ENCODE data around the gene MGARP. TPM values are rescaled to one million over a fixed set of nuclear protein-coding genes. Genes with fewer than 3 reads are reported as not detected.
"Not testable (repeated sequence)": the region's sequence is repeated elsewhere in the genome, so short reads cannot be mapped to it uniquely, and the experiment has no call there.

Gene MGARP
- total RNA-seq = 1 to 10 TPM; 4.3 to 7.1 TPM

- Histone ChIP-seq H3K27ac (peak within 1 kb of the TSS in 1 of 2 donors; percentile 37), H3K4me3 (peak within 1 kb of the TSS; percentile 32 to 63), H3K36me3 (no peaks in the 10 kb centered on the region), H3K27me3 (no peaks in the 10 kb centered on the region), H3K4me1 (peaks cover 0 to 15% of the 10 kb centered on the region in 2 donors), H3K9me3 (no peaks in the 10 kb centered on the region)
- no peak for DNase-seq (ENCODE audit: low spot score)
- no peak for TF ChIP-seq CTCF (IDR thresholded peaks at IDR 0.05)
Measured at GRCh38 chr4:139279760-139280620, at the start of gene MGARP. MGARP (minus strand) TSS chr4:139280225; CDS start chr4:139280158, 67 bp downstream.

- no peak for DNase-seq (ENCODE audit: low spot score)
- H3K36me3 ChIP-seq = no peaks in the 10 kb centered on the region
- no peak overlapping the region for H3K4me3 ChIP-seq
- H3K9me3 ChIP-seq = no peaks in the 10 kb centered on the region
- no peak for TF ChIP-seq CTCF (IDR thresholded peaks at IDR 0.05)
- no peaks in the 10 kb centered on the region for H3K4me1 ChIP-seq
- no peak overlapping the region for H3K27ac ChIP-seq
- no peaks in the 10 kb centered on the region for H3K27me3 ChIP-seq
Measured at GRCh38 chr4:139329665-139330200, 49.7 kb upstream of the MGARP start.

- H3K27me3 ChIP-seq = no peaks in the 10 kb centered on the region
- H3K4me3 ChIP-seq = no peak overlapping the region
- H3K4me1 ChIP-seq = peaks cover 0 to 5% of the 10 kb centered on the region in 2 donors
- no peak for DNase-seq (ENCODE audit: low spot score)
- H3K36me3 ChIP-seq = no peaks in the 10 kb centered on the region
- TF ChIP-seq CTCF (IDR thresholded peaks at IDR 0.05) = no peak
- no peaks in the 10 kb centered on the region for H3K9me3 ChIP-seq
- no peak overlapping the region for H3K27ac ChIP-seq
Measured at GRCh38 chr4:139324620-139325019, 44.6 kb upstream of the MGARP start.

- not testable (repeated sequence) for H3K4me1 ChIP-seq; H3K9me3 ChIP-seq; DNase-seq (ENCODE audit: low spot score); H3K36me3 ChIP-seq; H3K27ac ChIP-seq; H3K27me3 ChIP-seq; H3K4me3 ChIP-seq
Measured at GRCh38 chr4:139322541-139322940, 42.5 kb upstream of the MGARP start.

- peaks cover 0 to 11% of the 10 kb centered on the region in 2 donors for H3K4me1 ChIP-seq
Measured at GRCh38 chr4:139322070-139322469, 42.0 kb upstream of the MGARP start.

GRCh38 chr4:139319571-139319970 is 39.5 kb upstream of the MGARP start:
- no peak for TF ChIP-seq CTCF (IDR thresholded peaks at IDR 0.05)
- Histone ChIP-seq H3K27ac (no peak overlapping the region), H3K27me3 (no peaks in the 10 kb centered on the region), H3K9me3 (no peaks in the 10 kb centered on the region), H3K4me3 (no peak overlapping the region), H3K4me1 (peaks cover 0 to 29% of the 10 kb centered on the region in 2 donors), H3K36me3 (no peaks in the 10 kb centered on the region)
- DNase-seq (ENCODE audit: low spot score) = no peak

More at GRCh38 chr4:139322070-139322469, 42.0 kb upstream of the MGARP start:
- not testable (repeated sequence) for H3K27me3 ChIP-seq; H3K27ac ChIP-seq; H3K9me3 ChIP-seq; DNase-seq (ENCODE audit: low spot score); H3K36me3 ChIP-seq; H3K4me3 ChIP-seq
